Stomach (tissue), 9 donors: Measurements from ENCODE around the gene HEPHL1. TPM values are rescaled to one million over a fixed set of nuclear protein-coding genes. Genes with fewer than 3 reads are reported as not detected.

Experiments used
- DNase-seq, 2 donors: peaks; one replicate each; pipeline versions ENCODE4 v3.0.0 to v3.0.0-alpha.2; 2013 to 2019
- H3K27ac ChIP-seq, 5 donors: fragments of 200-600 bp in 4 of 5; sonication (generic) in 4 of 5; one replicate each; pipeline ENCODE4 v1.5.1; 2013 to 2019; ENCODE audit warnings: mild to moderate bottlenecking in 1 of 5, moderate library complexity in 1 of 5
- H3K27me3 ChIP-seq, 3 donors: fragments of 200-600 bp; sonication (generic); one replicate each; pipeline ENCODE4 v1.5.1; 2017 to 2019; ENCODE audit warnings: mixed run types in 1 of 3
- H3K36me3 ChIP-seq, 4 donors: fragments of 200-600 bp; sonication (generic); 1 replicate in 3 of 4; 2 replicates in 1 of 4; pipeline ENCODE4 v1.5.1; 2016 to 2019
- H3K4me1 ChIP-seq, 4 donors: fragments of 200-600 bp; sonication (generic); one replicate each; pipeline ENCODE4 v1.5.1; 2016 to 2019
- H3K4me3 ChIP-seq, 4 donors: fragments of 200-600 bp; sonication (generic) in 3 of 4; one replicate each; pipeline ENCODE4 v1.5.1; 2016 to 2019; ENCODE audit warnings: mild to moderate bottlenecking in 1 of 4
- H3K9me3 ChIP-seq, 4 donors: fragments of 200-600 bp; sonication (generic); one replicate each; pipeline ENCODE4 v1.5.1; 2016 to 2019
- EP300 ChIP-seq: sonication (generic); formaldehyde crosslinking; IDR thresholded peaks from one replicate; pipeline ENCODE4 v1.6.1; 2017; ENCODE audit warnings: antibody characterized with exemption
- POLR2A ChIP-seq, 4 donors: fragments of 450-650 bp; IDR thresholded peaks; one replicate each; pipeline ENCODE4 v1.6.1; 2016; ENCODE audit warnings: antibody characterized with exemption in 4 of 4, control low read depth in 2 of 4, mild to moderate bottlenecking in 1 of 4, moderate library complexity in 1 of 4
- POLR2AphosphoS5 ChIP-seq, 3 donors: sonication (generic); formaldehyde crosslinking; IDR thresholded peaks; one replicate each; pipeline ENCODE4 v1.6.1; 2016; ENCODE audit warnings: antibody characterized with exemption in 3 of 3
- WGBS, 5 donors: extraction: QIAGEN DNeasy Blood & Tissue Kit in 3 of 5; methylation state at CpG; one replicate each; pipeline versions ENCODE4 v1.1.5 to v1.1.7; 2013 to 2018; 5-methylcytosine and 5-hydroxymethylcytosine counted together
- intact Hi-C: fragments of 100-400 bp; cut with DNase I; formaldehyde crosslinking; loops from one replicate; pipeline ENCODE4 v1.15.1; 2023; ENCODE audit warnings: low total_unique reads
- polyA plus RNA-seq, 3 donors: library from polyadenylated mRNA; stranded (reverse); fragments of 200-250 nt; gene quantifications; one replicate each; pipeline ENCODE4 v1.2.3, GENCODE V29; 2013
- total RNA-seq, 5 donors: library from RNA; depleted of rRNA; stranded (reverse); fragments of >200 nt; gene quantifications; one replicate each; pipeline versions ENCODE4 v1.1.0 to v1.2.3, GENCODE V29; 2014 to 2016
- TF ChIP-seq, protein P1 (sequence below), 7 experiments: fragments of 450-650 bp in 4 of 7; fragments of 200-600 bp in 3 of 7; sonication (generic) in 3 of 7; IDR thresholded peaks; one replicate each; pipeline ENCODE4 v1.5.1; 2016 to 2019; ENCODE audit warnings: antibody characterized with exemption in 7 of 7, control low read depth in 2 of 7, mild to moderate bottlenecking in 1 of 7
- donor health status: healthy with polysubstance abuse.
- donor health status: Bipolar disorder and iron deficiency.
- donor health status: healthy.

The HEPHL1 gene
- total and polyA plus RNA-seq, 8 donors: 0.60 TPM; not detected in 7

DNA sequence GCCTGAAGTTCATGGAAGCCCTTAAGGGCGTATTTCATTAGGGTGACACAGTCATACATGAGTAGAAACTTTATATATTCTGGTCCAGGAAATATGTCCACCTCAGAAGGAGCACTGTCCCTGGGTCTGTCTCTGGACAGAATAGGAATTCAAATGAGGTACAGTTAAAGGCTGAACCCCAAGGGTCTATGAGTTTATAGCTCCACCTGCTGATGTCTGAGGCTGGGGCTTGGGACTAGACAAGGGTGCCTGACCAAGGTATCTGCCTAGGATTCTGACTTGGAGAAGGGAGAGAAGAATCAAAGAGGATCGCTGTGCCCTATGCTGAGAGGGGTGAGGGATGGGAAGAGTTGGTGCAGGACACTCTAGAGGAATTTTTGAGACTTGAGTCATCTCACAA lies 14.9 kb downstream of the HEPHL1 start:
- H3K36me3 ChIP-seq: no peaks in the 10 kb centered on the region
- no peak overlapping the region for H3K4me3 ChIP-seq
- no peaks in the 10 kb centered on the region for H3K9me3 ChIP-seq
- TF ChIP-seq POLR2A (IDR thresholded peaks at IDR 0.05) (no peak), EP300 (no peak), POLR2AphosphoS5 (IDR thresholded peaks at IDR 0.05) (no peak)
- TF ChIP-seq, protein P1, sequence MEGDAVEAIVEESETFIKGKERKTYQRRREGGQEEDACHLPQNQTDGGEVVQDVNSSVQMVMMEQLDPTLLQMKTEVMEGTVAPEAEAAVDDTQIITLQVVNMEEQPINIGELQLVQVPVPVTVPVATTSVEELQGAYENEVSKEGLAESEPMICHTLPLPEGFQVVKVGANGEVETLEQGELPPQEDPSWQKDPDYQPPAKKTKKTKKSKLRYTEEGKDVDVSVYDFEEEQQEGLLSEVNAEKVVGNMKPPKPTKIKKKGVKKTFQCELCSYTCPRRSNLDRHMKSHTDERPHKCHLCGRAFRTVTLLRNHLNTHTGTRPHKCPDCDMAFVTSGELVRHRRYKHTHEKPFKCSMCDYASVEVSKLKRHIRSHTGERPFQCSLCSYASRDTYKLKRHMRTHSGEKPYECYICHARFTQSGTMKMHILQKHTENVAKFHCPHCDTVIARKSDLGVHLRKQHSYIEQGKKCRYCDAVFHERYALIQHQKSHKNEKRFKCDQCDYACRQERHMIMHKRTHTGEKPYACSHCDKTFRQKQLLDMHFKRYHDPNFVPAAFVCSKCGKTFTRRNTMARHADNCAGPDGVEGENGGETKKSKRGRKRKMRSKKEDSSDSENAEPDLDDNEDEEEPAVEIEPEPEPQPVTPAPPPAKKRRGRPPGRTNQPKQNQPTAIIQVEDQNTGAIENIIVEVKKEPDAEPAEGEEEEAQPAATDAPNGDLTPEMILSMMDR (IDR thresholded peaks at IDR 0.05): no peak
- H3K4me1 ChIP-seq: no peaks in the 10 kb centered on the region
- intact Hi-C loops: no loop called here
- H3K27me3 ChIP-seq: no peaks in the 10 kb centered on the region
- no peak for DNase-seq
- 86 to 93% (median 91%) methylated on average over 2 of the region's 2 CpGs for WGBS, 5 donors
- no peak overlapping the region for H3K27ac ChIP-seq

DNA sequence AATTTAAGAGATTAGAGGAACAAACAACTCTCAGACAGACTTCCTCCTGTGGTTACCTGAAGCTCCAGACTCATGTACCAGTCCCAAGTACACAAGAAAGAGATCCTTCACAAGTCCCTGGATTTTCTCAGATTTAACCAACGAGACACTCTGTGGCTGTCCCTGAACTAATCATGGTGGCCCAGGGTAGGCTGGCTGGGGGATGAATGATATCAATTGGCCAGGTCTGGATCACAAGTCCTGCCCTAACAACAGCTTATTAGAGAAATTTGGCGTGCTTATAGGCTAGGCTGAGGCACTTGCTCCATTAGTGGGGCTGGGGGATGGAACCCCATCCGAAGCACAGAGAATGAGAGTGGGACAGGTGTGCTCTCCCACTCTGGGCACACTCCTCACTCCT lies 22.1 kb downstream of the HEPHL1 start:
- H3K4me3 ChIP-seq: no peak overlapping the region
- WGBS, 5 donors: 55 to 69% (median 55%) methylated on average over 3 of the region's 3 CpGs
- H3K36me3 ChIP-seq: no peaks in the 10 kb centered on the region
- TF ChIP-seq, protein P1 (IDR thresholded peaks at IDR 0.05): no peak
- TF ChIP-seq EP300 (no peak), POLR2A (IDR thresholded peaks at IDR 0.05) (no peak), POLR2AphosphoS5 (IDR thresholded peaks at IDR 0.05) (no peak)
- no peak overlapping the region for H3K27ac ChIP-seq
- intact Hi-C loops: no loop called here
- no peaks in the 10 kb centered on the region for H3K9me3 ChIP-seq
- no peak for DNase-seq
- H3K27me3 ChIP-seq: no peaks in the 10 kb centered on the region
- no peaks in the 10 kb centered on the region for H3K4me1 ChIP-seq

DNA sequence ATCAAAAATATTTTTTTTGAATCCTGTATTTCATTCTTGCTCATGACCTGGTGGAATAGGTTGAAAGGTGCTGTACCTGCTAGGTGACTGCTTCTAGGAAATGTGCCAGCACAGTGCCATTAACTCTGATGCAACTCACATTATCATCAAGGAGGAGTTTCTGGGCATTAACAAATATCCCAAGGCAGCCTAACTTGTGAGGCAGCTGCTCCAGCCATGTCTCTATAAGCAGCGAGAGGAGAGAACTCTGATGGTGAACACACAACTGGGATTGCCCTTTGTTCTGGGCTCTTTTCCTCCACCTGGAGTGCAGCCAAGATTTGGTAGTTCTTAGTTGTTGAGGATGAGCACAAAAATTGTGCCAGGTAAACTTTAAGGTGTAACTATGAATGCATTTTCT lies 25.6 kb downstream of the HEPHL1 start:
- TF ChIP-seq, protein P1 (IDR thresholded peaks at IDR 0.05): no peak
- TF ChIP-seq POLR2A (IDR thresholded peaks at IDR 0.05) (no peak), EP300 (no peak), POLR2AphosphoS5 (IDR thresholded peaks at IDR 0.05) (no peak)
- Histone ChIP-seq H3K4me3 (no peak overlapping the region), H3K27ac (no peak overlapping the region), H3K9me3 (no peaks in the 10 kb centered on the region), H3K27me3 (no peaks in the 10 kb centered on the region), H3K36me3 (no peaks in the 10 kb centered on the region), H3K4me1 (no peaks in the 10 kb centered on the region)
- WGBS, 5 donors: 31 to 42% (median 36%) methylated on average over 1 of the region's 1 CpG
- no peak for DNase-seq
- intact Hi-C loops: no loop called here

DNA sequence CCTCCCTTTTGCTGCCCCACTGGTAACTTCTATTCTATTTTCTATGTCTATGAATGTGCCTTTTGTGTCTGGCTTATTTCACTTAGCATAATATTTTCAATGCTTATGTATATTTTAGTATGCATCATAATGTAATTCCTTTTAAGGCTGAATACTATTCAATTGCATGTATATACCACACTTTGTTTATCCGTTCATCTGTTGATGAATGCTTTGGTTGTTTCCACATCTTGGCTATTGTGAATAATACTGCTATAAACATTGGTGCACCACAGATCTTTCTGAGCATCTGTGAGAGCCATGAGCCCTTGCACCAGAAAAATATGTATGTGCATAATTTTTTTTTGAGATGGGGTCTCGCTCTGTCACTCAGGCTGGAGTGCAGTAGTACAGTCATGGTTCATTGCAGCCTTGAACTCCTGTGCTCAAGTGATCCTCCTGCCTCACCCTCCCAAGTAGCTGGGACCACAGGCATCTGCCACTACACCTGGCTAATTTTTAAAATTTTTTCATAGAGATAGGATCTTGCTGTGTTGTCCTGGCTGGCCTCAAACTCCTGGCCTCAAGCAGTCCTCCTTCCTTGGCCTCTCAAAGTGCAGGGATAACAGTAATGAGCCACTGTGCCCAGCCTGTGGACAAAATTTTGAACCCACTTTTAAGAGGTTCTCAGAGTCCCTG lies 27.0 kb downstream of the HEPHL1 start:
- Histone ChIP-seq H3K4me1 (no peaks in the 10 kb centered on the region), H3K27ac (no peak overlapping the region), H3K4me3 (no peak overlapping the region), H3K27me3 (no peaks in the 10 kb centered on the region), H3K9me3 (no peaks in the 10 kb centered on the region), H3K36me3 (no peaks in the 10 kb centered on the region)
- intact Hi-C loops: no loop called here
- no peak for DNase-seq
- TF ChIP-seq EP300 (no peak), POLR2AphosphoS5 (IDR thresholded peaks at IDR 0.05) (no peak), POLR2A (IDR thresholded peaks at IDR 0.05) (no peak)
- TF ChIP-seq, protein P1 (IDR thresholded peaks at IDR 0.05): no peak
- 76 to 94% (median 88%) methylated on average over 2 of the region's 2 CpGs for WGBS, 5 donors
